IPS-18c (cell line): ENCODE measurements around the gene SHISA4.

Experiments
- H3K4me3 ChIP-seq: 2 replicates; pipeline ENCODE4 v1.7.0; 2013; ENCODE audit warnings: low read depth, mild to moderate bottlenecking, low read length, moderate library complexity; ENCODE audit not compliant: insufficient read depth
- H3K9me3 ChIP-seq: one replicate; pipeline ENCODE4 v1.6.1; 2013; ENCODE audit warnings: mild to moderate bottlenecking, low read length, moderate library complexity; ENCODE audit not compliant: control insufficient read depth, insufficient read depth

SHISA4 gene

DNA sequence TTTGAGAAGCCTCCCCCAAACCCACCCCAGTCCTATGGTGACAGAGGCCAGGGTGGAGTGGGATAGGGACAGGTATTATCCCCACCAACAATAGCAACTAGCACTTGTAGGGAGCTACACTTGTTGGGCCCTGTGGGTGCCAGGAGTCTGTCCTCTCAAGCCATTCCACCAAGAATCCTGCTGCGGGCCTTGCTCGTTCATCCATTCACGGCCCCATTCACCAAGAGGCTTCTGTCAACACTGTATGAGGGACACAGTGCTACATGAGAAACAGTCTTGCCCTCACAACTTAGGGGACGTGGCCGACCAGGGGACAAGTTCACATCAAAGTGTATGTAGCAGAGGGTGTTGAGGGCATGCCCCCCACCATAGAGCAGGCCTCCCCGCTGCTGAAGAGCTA is 18.9 kb downstream of the SHISA4 start:
- Histone ChIP-seq H3K4me3 (no peak overlapping the region), H3K9me3 (no peaks in the 10 kb centered on the region)

DNA sequence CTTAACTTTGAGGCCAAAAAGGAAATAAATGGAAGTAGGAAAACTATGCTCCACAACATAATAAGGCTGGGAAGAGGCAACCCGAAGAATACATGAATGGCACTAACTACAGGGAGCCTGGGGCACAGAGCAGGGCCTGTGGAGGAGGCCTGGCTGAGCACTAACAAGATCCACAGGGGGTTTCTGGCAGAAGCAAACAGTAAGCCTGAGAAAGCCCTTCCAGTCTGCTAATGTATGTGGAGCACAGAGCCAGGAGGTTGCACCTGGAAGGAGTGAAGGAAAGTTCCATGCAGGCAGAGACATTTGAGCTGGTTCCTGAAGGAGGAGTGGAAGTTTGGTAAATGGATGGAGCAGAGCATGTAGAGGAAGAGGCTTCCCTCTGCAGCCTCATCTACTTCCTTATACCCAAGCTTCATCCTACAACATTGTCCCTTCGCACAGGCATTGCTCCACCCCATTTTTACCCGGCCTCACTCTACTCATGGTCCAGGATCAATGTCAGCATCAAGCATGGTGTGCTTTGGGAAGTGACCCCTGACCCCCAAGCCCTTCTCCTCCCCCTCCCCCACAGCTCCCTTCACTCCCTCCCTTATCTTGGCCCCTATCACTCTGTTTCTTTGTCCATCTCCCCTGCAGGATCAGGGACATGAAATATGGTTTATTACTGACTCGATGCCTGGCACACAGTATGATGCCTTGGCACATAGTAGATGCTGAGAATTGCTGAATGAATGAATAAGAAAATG is 23.3 kb downstream of the SHISA4 start:
- H3K9me3 ChIP-seq: no peaks in the 10 kb centered on the region
- no peak overlapping the region for H3K4me3 ChIP-seq

DNA sequence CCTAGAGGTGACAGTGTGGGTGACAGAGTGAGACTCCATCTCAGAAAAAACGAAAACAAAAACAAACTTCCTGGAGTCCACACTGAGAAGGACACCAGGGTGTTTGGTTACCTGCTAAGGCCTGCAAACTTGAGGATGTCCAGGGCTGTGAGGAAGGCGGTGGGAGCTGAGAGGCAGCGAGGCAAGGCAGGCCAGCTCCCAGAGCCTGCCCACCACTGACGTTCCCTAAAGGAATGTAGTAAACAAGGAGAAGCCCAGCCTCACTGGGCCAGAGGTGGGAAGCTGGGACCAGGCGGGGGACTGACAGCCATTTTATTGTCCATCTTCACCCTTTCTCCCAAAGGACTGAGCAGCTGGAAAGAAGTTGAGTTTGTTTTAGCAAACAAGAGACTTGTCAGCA is 24.1 kb downstream of the SHISA4 start:
- H3K9me3 ChIP-seq: no peaks in the 10 kb centered on the region
- no peak overlapping the region for H3K4me3 ChIP-seq

DNA sequence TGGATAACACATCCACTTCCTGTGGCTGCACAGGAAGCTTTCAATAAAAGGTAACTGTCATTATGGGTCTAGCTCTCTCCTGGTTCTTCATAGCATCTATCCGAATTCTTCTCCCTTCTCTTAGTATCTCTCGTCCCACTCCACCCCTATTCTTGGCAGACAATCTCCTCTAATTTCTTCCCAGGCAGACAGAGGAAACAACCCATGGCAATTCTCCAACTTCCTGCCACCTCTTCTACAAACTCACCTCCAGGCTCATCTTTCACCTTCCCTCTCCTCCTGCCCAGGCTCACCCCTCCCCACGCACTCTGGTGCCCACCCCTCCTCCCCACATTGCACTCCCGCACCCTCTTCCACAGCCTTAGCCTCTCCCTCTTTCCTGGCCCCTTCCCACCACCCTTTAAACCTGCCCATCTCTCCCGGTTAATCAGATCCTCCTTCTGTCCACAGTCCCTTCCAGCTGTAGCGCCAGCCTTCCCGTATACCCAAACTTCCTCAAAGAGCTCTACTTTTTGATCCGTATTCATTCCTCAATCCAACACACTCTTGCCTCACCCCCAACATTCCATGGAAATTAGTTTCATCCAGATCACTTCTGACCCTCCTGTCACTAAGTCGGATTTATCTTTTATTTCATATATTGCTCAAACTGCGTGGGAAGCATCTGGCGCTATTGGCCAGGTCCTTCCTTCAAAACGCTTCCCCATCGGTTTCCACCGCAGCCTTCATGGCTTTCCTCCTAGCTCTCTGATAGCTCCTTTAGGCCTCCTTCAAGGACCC is 25.9 kb downstream of the SHISA4 start:
- no peak overlapping the region for H3K4me3 ChIP-seq
- no peaks in the 10 kb centered on the region for H3K9me3 ChIP-seq

DNA sequence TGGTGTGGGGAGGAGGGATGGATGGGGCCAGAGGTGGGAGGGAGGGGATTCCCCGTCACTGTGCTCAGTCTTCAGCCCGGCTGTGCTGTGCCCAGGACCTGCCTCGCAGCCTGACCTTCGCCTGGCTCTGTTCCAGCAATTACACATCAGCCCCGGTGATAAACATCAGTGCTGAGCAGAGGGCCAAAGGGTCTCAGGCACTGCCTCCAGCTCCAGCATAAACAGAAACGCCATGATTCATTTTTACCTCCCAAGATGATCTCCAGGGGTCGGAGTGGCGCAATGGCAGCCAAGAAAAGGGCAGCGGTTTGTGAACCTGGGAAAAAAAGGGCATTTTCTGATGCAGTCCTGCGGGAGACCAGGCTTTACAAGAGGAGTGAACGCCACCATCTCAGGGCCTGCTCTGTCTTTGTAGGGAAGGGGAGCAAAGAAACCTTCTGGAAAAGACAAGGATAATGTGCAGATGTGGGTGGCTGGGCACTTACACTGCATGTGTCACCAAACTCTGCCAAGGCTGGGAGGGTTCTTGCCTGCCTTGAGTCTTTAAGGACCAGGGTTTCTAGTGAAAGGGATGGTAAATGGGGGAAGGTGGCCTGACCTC is 28.1 kb downstream of the SHISA4 start:
- Histone ChIP-seq H3K9me3 (no peaks in the 10 kb centered on the region), H3K4me3 (no peak overlapping the region)

DNA sequence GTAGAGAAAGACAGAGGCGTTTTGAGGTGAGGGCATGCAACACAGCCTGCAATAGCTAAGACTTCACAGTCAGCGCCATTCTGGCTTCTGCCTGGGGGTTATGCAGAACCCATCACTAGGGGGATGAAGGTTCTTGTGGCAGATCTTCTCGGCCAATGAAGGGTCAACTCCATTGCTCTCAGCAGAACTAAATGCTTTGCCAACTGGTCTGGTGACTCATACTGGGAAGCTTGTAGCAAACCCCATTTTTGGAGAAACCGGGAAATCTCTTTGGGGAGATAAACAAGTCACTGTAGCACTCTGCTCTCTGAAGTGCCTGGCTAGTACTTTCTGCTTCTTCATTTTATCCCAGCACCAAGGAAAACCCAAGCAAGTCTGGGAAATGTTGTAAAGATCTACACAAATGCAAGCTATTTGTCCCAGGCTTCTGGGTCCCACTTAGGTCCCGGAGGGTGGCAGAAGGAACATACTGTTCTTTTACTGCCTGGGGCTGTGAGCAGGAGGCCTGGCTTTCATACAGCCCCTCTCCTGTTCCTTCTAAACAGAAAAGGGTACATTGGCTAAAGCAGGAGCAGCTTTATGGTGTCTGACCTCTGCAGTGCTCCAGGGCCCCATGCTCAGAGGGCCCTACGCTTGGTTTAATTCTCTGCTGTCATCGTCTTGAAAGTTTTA is 28.8 kb downstream of the SHISA4 start:
- Histone ChIP-seq H3K9me3 (no peaks in the 10 kb centered on the region), H3K4me3 (no peak overlapping the region)

DNA sequence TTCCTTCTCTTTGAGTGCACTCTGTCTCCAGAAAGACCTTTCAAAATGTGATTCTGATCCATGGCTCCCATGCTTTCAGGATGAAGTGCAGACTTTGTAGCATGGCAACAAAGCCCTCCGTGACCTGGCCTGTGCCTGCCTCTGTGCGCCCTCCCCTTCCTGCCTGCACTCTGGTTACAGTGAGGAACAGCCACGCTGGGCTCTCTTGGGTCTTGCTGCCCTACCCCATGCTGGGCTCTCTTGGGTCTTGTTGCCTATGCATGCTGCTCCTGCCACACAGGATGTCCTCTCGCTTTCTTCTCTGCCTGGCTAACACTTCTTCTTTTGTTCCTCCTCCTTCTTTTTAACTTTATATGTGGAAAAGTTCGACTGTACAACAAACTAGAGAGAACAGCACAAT is 29.6 kb downstream of the SHISA4 start:
- H3K9me3 ChIP-seq: no peaks in the 10 kb centered on the region

DNA sequence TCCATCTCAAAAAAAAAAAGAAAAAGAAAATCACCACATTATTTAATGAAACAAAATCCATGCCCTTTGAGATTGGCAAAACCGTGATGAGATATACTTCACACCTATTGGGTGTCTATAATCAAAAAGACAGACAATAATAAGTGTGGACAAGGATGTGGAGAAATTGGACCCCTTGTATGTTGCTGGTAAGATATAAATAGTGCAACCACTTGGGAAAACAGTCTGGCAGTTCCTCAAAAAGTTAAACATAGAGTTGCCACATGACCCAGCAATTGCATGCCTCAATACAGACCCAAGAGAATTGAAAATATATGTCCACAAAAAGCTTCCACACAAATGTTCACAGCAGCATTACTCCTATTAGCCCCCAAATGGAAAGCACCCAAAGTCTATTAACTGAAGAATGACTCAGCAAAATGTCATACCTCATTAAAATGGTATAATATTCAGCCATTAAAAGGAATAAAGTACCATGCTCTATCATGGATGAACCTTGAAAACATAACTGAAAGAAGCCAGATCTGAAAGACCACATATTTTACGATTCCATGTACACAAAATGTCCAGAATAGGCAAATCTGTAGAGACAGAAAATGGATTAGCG is 33.4 kb downstream of the SHISA4 start:
- Histone ChIP-seq H3K9me3 (no peaks in the 10 kb centered on the region), H3K4me3 (no peak overlapping the region)

More for the DNA sequence above, 29.6 kb downstream of the SHISA4 start:
- no peak overlapping the region for H3K4me3 ChIP-seq

DNA sequence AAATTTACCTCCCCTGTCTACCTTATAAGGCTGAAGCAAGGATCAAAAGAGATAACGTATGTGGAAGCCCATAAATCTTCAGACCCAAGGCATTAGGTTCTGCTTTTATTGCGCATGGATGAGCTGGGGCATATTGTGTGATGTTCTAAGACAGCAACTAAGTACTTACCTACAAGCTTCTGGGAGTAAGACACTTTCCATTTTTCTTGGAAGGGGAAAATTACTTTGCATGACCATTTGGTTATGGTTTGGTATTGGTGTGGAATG is 36.5 kb downstream of the SHISA4 start:
- H3K4me3 ChIP-seq: no peak overlapping the region
- H3K9me3 ChIP-seq: no peaks in the 10 kb centered on the region

DNA sequence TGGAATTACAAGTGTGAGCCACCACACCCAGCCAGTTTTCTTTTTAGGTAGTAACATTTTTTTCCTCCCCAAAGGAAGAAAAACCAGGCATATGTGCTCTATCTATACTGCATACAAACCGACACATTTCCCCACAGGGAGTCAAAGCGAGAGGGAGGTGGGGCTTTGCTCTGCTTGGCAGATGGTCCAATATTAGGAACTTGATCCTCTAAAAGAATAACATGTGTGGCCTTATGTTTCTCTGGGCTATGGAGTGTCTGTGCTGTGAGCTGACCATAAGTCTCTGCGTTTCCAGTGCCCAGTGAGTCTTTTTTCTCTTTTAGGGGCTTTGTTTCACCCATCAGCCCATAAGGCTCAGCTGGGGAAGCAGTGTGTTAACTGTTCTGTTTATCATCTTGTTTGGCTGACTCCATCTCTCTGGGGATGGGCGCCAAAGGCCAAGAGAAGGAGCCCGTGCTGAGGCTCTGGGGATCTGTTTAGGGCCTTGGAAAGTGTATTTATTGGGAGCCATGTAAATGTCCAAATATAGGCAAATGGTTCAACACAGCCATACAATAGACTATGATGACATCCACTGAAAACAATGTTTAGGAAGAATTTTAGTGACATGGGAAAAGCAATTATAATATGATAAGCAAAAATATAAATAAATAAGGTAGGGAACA is 37.4 kb downstream of the SHISA4 start:
- H3K4me3 ChIP-seq: no peak overlapping the region
- no peaks in the 10 kb centered on the region for H3K9me3 ChIP-seq

DNA sequence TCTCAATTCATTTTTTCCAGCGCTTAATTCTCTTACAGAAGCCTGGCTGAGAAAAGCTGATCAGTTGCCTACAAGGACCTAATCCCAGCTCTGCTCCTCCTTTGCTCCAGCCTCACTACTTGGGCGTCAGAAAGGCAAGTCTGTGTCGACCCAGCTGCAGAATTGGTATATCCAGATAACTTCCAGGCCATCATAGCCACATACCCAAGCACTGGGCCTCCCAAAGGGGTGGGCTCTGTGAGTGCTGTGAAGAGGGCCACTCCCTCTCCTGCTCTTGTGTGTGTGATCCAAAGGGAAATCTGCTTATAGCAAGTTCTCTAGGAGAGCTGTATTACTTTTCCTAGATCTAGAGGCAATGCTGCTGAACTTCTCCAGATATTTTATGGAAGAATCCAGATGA is 39.6 kb downstream of the SHISA4 start:
- no peaks in the 10 kb centered on the region for H3K9me3 ChIP-seq

DNA sequence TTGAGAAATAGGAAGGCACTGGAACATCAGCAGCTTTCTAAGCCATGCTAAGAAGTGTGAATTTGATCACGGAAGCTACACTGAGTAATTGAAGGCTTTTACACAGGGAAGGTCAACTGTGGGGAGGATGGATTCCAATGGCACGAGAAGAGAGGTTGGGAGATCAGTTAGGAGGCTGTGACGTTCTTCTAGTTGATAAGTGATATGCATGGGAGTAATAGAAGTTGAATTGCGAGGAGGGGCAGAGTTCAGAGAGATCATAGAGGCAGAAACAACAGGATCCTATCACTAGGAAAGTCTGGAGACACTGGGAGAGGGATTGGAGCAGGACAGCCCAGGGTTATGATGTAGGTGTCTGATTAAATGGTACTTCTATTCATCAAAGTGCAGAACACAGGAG is 41.4 kb downstream of the SHISA4 start:
- Histone ChIP-seq H3K9me3 (no peaks in the 10 kb centered on the region), H3K4me3 (no peak overlapping the region)

More for the DNA sequence above, 39.6 kb downstream of the SHISA4 start:
- no peak overlapping the region for H3K4me3 ChIP-seq

DNA sequence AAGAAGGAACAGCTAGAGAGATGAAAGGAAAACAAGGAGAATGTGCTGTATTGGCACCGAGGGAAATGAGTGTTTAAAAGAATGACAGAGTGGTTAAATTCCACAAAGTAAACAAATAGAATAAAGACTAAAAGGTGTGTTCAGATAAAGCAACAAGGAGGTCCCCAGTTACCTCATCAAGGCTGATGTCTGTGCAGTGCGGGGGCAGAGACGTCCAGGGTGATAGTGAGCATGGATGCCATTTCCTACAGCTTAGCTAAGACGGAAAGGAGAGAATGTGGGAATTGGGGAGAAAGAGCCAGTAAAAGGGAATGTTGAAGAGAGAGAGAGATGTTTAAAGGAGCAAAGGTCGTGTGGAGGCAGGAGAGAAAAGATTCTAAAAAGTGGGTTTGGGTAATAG is 42.1 kb downstream of the SHISA4 start:
- H3K4me3 ChIP-seq: no peak overlapping the region

DNA sequence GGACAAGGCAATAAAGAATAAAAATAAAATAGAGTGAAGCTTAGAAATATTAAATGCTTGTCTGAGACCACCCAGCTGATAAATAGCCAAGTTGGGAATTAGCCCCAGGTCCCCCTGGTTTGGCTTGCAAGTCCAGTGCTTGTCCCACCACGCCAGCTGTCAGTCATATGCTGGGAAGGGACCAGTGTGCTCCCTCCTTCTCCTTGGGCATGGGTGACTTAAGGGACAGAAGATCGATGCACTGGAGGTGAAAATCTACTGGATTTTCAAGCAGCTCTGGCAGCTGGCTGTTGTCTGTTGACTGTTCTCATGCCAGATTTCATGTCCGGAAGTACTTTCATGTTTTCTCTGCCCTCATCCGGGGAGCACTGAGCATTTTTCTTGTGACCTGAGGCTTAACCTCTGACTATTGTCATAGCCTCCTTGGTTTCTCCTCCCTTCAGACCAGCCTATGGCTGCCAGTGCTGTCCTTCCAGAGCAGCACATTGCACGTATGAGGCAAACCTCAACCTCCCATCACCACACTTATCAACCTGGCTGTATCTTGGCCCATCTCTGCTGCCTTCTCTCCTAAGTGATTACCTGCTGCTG is 45.2 kb downstream of the SHISA4 start:
- Histone ChIP-seq H3K4me3 (no peak overlapping the region), H3K9me3 (no peaks in the 10 kb centered on the region)

More for the DNA sequence above, 42.1 kb downstream of the SHISA4 start:
- H3K9me3 ChIP-seq: no peaks in the 10 kb centered on the region

DNA sequence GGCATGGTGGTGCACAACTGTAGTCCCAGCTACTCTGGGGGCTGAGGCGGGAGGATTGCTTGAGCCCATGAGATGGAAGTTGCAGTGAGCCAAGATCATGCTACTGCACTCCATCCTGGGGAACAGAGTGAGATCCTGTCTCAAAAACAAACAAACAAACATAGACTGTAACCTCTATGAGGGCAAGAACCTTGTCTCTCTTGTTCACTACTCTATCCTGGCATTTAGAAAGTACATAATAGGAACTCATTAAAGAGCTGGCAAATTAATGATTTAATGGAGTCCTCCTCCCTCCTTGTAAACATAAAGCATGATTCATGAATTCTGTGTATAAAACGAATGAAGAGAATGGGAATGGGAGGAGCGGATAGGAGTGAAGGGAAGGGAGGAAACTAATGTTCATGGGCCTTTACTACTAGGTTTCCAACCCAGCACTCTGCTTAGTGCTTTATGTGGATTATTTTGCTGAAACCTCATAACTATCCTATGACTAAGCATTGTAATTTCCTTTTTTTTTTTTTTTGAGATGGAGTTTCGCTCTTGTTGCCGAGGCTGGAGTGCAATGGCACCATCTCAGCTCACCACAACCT is 49.0 kb downstream of the SHISA4 start:
- H3K4me3 ChIP-seq: no peak overlapping the region
- no peaks in the 10 kb centered on the region for H3K9me3 ChIP-seq

DNA sequence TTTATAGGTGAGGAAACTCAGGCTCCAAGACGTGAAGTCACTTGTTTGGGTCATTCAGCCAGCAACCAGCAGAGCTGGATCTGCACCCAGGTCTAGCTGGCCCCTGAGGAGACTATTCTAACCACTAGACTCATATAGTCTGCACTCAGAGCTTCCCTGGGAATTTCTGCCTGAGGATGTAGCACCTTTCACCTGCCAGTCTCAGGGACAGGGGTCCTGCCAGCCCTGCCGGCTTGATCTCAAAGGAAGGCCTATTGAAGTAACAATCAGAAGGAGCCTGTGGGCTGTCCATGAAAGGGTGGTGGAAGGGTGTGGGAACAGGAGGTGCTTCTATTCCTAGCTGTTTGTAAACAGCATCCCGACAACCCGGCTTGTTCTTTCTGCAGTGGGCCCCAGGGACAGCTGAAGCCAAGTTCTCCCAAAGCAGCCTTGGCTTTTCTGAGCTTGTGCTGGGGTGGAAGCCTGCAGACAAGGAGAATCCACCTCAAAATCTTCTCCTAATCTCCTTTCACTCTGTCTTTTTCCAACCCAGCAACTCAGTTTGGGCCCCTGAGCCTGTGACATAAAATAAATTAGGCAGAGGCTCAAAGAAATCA is 49.8 kb downstream of the SHISA4 start:
- no peaks in the 10 kb centered on the region for H3K9me3 ChIP-seq

More for the DNA sequence above, 49.8 kb downstream of the SHISA4 start:
- no peak overlapping the region for H3K4me3 ChIP-seq
